Suppressor macrophage treated with lipopolysaccharide for 1 hour (primary cell): Measurements from ENCODE around the gene CCDC85A.

Source experiments
- DNase-seq, 3 donors: peaks; one replicate each; pipeline ENCODE4 v3.0.0-alpha.2; 2020 to 2022

The CCDC85A gene

DNA sequence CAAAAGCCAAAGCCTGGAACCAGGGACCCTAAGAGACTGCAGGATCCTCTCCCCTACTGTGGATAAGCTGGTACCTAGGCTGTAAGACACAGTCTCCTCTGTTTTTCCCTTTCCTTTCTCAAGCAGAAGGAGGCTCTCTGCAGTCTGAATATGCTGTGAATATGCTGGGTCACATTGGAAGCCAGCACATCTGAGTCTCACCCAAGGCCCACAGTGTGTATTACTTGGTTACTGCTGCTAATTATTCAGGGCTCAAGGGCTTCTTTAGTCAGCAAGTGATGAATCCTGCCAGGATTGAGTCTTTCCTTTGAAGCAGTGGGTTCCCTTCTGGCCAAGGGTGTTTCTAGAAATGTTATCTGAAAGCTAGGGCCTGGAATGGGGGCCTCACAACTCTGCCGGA is 60.7 kb downstream of the CCDC85A start:
- no peak for DNase-seq

DNA sequence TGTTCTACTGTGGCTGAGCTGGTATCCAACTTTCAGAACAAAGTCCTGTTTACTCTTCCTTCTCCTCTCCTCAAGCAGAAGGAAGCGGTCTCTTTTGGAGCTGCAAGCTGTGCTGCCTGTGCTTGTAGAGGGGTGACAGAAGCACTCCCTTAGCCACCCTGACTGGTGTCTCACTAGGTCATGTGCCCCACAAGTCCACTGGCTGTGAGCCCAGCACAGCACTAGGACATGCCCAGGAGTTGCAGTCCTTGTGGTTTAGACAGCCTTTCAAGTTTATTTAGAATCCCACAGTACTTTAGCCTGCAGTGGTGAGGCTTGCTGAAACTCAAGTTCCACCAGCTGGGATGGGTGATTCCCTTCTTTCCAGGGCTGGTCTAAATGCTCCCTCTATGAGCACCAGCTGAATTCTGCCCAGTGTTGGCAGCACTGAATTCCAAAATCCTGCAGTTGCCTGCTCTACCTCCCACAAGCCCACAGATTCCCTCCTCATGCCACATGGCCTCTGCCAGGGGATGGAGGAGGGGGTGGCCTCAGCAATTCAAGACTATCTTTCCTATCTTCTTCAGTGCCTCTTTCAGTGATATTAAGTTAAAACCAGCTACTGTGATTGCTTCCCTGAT is 61.2 kb downstream of the CCDC85A start:
- no peak for DNase-seq

DNA sequence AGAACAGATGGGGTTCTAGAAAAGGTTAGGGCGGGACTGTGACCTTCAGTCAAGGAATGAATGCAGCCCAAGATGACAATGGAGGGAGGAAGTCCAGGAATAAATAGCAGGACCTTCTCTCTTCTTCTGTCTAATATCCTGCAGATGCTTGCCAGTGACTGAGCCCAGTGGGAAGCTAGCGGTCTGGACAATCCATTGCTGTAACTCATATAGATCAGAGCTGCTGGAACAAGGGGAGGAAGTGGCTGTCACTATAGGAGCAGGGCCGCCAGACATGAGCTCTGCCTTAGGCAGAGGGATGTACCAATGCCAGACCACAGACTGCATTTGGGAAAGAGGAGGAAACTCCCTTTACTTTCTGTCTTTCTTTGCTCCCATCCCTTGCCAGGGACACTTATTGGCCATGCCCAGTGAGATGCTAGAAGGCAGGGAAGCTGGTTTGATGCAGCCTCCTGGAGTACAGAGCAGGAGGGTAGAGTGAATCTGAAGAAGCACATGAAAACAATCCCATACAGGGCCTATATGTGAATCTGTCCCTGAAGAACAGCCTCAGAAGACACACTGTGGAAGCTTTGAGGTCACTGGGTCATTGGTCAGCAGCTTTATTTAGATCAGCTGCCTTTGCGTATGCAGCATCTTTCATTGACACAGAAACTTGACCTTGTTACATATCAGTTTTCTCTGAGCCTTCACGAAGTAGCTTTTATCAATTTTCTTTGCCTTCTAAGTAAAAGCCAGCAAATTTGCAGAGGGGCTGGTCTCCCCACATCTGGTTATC is 65.4 kb downstream of the CCDC85A start:
- DNase-seq, result no peak

DNA sequence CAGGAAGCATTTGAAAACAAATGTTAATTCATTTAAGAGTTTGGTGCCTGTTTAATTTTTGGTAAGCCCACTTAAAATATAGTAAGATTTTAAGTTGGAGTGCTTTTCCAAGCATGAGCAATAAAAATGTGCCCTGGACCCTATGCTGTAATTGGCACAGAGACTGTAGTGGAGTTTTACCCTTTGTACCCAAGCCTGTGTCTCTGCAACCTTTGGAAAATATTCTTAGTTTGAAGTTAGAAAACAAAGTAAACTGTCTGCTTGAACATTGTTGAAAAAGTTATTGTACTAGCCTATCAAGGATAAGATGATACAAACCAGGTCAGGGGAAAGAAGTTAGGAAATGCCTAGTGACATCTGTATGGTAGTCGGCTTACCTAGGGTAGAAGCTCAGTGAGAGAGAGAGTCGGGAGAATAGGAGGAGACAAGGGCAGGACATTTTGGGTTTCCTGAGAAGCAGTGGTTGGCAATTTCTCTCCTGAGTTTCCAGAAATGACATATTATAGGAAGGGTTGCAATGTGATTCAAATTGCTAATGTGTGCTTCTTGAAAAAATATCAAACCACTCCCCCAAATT is 66.5 kb downstream of the CCDC85A start:
- no peak for DNase-seq

DNA sequence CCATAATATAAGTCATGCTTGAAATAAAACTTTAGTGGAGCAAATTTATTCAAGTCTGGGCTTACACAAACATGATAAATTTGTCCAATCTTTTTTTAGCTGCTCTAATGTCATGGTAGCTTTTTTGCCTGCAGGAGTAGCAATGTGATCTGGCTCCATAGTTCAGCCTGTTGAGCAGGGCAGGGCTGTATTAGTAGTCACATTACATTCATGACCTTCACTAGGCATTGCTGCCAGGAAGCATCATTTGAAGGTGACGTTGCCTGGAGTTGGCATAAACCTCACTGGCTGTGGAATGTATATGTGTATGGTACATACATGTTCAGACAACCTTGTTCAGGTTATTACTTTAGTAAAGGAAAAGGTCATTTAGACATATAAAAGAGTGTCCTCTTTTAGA is 76.6 kb downstream of the CCDC85A start:
- DNase-seq, result no peak

GRCh38 chr2:56262241-56262640 is 78.5 kb downstream of the CCDC85A start:
- DNase-seq, result no peak

- no peak for DNase-seq
These were observed 80.1 kb downstream of the CCDC85A start for GRCh38 chr2:56263876-56264275.

DNA sequence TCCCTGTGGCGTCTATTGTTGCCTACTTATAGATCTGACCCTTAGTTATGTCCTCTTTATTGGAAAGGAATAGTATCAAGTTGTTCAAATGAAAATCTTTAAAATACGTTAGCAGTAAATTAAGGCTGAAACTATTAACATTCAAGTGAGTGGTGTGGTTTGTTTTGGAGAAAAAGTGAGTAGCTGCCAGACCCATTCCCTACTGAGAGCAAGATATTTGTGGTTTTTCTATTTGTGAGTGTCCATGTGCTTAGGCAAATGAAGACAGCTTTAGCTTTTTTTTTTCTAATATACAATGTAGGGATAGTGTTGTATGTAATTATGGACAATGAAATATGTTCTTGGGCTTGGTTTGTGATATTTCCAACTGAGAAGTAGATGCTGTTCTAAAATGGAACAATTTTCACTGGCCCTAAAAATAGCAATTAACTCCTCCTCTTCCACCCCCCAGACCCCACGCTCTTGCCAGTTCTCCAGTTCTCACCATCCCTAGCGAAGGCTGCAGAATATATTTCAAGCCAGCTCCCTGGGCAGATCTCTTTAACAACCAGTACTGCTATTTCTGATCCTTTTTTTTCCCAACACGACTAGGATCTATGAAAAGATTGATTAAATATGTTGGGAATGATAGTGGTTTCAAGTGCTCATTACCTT is 83.1 kb downstream of the CCDC85A start:
- DNase-seq, result no peak

DNA sequence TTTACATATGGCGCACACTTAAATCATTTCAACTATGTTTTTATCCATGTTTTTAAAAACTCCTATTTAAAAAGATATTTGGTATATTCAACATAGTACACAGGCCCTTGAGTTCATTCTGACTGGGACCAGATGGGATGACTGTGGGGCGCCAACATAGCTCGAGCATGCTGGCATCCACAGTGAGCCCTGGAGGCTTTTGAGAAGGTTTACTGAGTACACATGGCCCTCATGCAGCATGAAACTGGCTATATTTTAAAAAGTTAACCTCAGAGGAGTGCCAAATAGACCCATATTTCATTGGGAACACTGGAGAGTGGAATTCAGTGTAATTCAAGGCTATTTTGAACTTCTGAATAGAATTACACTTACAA is 83.6 kb downstream of the CCDC85A start:
- no peak for DNase-seq

GRCh38 chr2:56268856-56269255 is 85.1 kb downstream of the CCDC85A start:
- DNase-seq, result no peak

DNA sequence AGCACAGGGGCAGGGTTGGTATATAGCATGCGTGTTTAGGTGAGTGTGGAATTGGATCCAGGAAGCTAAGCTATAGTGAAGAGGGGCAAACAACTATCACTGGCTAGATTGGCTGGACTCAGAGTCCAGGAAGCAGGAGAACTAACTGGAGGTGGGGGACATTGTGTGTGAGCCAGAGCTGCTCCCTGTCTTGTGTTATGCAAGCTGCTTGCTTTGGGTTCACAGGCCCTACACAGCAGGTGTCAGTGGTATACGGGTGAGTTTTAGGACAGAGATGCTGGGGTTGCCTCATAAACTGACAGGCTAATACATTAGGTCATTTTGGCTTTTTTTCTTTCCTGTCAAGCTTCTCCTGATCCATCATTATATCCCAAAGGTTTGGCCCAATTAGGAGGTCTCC is 87.5 kb downstream of the CCDC85A start:
- DNase-seq, result no peak

DNA sequence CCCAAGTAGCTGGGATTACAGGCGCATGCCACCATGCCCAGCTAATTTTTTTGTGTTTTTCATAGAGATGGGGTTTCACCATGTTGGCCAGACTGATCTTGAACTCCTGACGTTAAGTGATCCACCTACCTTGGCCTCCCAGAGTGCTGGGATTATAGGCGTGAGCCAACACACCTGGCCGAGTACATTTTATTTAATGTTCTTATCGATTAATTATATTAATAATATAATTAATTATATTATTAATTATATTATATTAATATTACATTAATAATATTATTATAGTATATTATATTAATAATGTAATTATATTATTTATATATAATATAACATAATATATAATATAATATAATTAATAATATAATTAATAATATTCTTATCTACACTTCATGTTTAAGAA is 101.4 kb downstream of the CCDC85A start:
- DNase-seq, result no peak

GRCh38 chr2:56286936-56287335 is 103.1 kb downstream of the CCDC85A start:
- no peak for DNase-seq

DNA sequence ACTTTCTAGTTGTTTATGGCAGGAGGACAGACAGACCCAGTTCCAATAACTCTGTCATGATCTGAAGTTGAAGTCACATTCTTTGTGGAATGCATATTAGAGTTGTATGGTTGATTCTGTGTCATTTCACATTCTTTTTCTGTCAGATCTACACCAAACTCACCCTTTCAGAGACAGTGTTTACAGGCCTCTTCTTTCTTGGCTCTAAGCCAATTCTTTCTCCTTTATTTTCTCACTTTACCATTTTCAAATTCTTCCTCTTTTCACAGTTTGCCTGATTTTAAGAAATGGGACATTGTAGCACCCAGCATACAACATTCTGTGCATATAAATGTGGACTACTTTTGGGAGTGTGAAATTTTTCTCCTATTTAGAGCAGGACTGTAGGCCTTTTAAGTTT is 103.7 kb downstream of the CCDC85A start:
- DNase-seq, result no peak

DNA sequence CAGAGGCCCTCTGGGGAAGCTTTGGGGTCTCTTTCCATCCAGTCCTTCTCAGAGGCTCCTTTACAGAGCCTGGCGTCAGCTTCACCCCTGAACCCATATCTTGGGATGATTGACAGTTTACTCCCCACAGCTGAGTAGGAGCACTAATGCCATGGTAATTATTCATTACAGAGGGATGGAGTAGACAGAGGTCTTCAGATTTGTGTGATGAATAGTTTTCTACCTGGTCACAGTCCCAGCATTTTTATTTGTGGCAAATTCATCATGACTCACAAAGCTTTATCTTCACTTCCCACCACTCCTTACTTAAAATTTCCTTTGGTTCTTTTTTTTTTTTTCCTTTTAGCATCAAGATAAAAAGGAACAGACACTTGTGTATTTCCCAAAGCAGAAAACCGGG is 104.2 kb downstream of the CCDC85A start:
- no peak for DNase-seq

- no peak for DNase-seq
These were observed 105.2 kb downstream of the CCDC85A start for GRCh38 chr2:56288838-56289580.

- no peak for DNase-seq
These were observed 107.9 kb downstream of the CCDC85A start for GRCh38 chr2:56291711-56292110.

- no peak for DNase-seq
These were observed 109.2 kb downstream of the CCDC85A start for GRCh38 chr2:56292951-56293350.

- no peak for DNase-seq
These were observed 111.9 kb downstream of the CCDC85A start for GRCh38 chr2:56295666-56296065.

GRCh38 chr2:56297671-56298070 is 113.9 kb downstream of the CCDC85A start:
- DNase-seq, result no peak

DNA sequence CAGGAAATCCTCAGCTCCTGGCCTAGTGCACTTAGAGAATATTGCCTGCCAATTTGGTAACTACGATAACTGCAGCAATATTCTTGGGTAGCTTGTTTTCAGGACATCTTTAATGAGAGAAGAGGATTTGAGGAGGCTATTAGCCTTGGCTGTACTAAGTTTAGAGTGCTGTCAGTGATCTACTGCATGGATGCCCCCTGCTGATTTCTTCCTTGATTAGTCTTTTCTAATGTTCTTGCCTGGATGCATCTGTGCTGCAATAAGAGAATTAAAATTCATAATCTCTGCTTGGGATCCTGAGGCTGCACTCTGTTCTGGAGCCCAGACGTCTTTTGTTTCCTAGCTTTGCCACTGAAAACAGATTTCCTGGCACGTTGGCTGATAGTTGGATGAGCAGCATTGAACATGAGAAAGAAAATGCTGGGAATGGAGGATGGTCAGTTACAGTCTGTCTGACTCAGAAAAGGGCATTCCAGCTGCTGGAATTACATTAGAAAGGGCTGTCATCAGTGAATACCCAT is 115.4 kb downstream of the CCDC85A start:
- no peak for DNase-seq

DNA sequence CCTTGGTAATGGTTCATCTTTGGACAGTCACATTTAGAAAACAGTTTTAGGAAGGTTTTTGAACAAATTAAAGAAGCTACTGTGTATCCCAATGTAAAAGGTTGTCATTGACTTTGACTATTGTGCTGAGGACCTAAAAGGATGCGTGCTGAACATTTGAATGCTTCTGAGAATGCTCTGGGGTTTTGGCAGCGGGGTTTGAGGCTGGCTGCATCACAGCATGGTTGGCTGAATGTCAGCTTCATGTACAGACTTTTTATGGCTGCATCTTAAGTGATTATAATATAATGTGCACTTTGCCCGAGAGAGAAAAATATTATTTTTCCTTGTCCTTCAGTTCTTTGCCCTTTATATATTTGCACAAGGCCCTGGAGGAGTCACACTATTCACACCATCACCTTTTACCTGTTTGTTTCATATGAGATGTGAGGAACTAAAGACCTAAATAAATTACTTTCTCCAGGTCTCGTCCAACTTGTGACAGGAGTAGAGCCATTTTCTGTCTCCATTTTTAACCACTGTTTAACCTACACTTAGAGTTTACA is 125.9 kb downstream of the CCDC85A start:
- DNase-seq, result no peak

DNA sequence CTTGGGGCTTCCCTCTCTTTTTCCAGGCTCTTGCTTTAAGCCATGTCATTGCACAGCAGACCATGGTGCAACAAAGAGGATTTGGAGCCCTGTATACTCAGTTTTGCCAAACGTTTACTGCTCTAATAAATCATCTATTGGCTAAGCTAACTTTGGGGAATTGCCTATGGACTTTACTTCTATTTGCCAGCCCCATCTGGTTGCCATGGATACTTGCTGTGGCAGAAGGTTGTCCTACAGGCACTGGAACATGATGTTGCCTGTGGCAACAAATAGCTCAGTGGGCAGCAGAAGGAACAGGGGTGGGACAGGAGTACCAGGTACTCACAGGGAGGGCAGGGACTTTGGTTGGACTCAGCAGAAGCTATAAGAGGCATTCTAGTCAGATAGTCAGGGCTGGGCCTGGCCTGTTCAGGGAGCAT is 129.7 kb downstream of the CCDC85A start:
- DNase-seq, result no peak
